Osteocyte (in vitro differentiated cells): Measurements from ENCODE around the gene CHL1. TPM values are rescaled to one million over a fixed set of nuclear protein-coding genes. Genes with fewer than 3 reads are reported as not detected.

ENCODE experiments used
- DNase-seq: peaks from one replicate; pipeline ENCODE4 v3.0.0; 2021; ENCODE audit warnings: mixed read lengths; ENCODE audit not compliant: unreplicated experiment; ENCODE audit errors: extremely low spot score
- H3K27ac Mint-ChIP-seq: one replicate; pipeline ENCODE4 v1.8.0; 2021; ENCODE audit warnings: mild to moderate bottlenecking, mixed read lengths; ENCODE audit not compliant: unreplicated experiment
- H3K27me3 Mint-ChIP-seq: one replicate; pipeline ENCODE4 v1.8.0; 2021; ENCODE audit warnings: mixed read lengths; ENCODE audit not compliant: unreplicated experiment
- H3K36me3 Mint-ChIP-seq: one replicate; pipeline ENCODE4 v1.8.0; 2021; ENCODE audit warnings: mixed read lengths; ENCODE audit not compliant: unreplicated experiment
- H3K4me1 Mint-ChIP-seq: one replicate; pipeline ENCODE4 v1.8.0; 2021; ENCODE audit warnings: mixed read lengths; ENCODE audit not compliant: unreplicated experiment
- H3K4me3 Mint-ChIP-seq: one replicate; pipeline ENCODE4 v1.8.0; 2021; ENCODE audit warnings: mild to moderate bottlenecking, moderate library complexity, mixed read lengths; ENCODE audit not compliant: unreplicated experiment
- H3K9me3 Mint-ChIP-seq: one replicate; pipeline ENCODE4 v1.8.0; 2021; ENCODE audit warnings: mixed read lengths; ENCODE audit not compliant: unreplicated experiment
- CTCF ChIP-seq: fragments of 200-600 bp; sonication (generic); IDR thresholded peaks from 2 replicates; pipeline ENCODE4 v1.5.0; 2021; ENCODE audit warnings: antibody characterized with exemption, mild to moderate bottlenecking, moderate library complexity
- total RNA-seq: library from RNA; stranded (reverse); gene quantifications from 2 replicates; pipeline ENCODE4 v1.2.1, GENCODE V29; 2021

The CHL1 gene
- total RNA-seq, 1 donor from 2014 or later = not detected

- peaks cover 18% of the 10 kb centered on the region for H3K27me3 Mint-ChIP-seq
- no peak overlapping the region for H3K4me3 Mint-ChIP-seq
- H3K4me1 Mint-ChIP-seq = peaks cover 9% of the 10 kb centered on the region
- H3K9me3 Mint-ChIP-seq = no peaks in the 10 kb centered on the region
- TF ChIP-seq CTCF = no peak
- H3K27ac Mint-ChIP-seq = no peak overlapping the region
- no peak for DNase-seq
- no peaks in the 10 kb centered on the region for H3K36me3 Mint-ChIP-seq
Measured at GRCh38 chr3:200758-201325, 4.3 kb downstream of the CHL1 start.

- Mint-ChIP-seq H3K9me3 (no peaks in the 10 kb centered on the region), H3K27ac (no peak overlapping the region), H3K4me3 (no peak overlapping the region), H3K4me1 (no peaks in the 10 kb centered on the region), H3K27me3 (peaks cover 2% of the 10 kb centered on the region), H3K36me3 (no peaks in the 10 kb centered on the region)
- TF ChIP-seq CTCF = no peak
- no peak for DNase-seq
Measured at GRCh38 chr3:204102-204501, 7.5 kb downstream of the CHL1 start.

DNA sequence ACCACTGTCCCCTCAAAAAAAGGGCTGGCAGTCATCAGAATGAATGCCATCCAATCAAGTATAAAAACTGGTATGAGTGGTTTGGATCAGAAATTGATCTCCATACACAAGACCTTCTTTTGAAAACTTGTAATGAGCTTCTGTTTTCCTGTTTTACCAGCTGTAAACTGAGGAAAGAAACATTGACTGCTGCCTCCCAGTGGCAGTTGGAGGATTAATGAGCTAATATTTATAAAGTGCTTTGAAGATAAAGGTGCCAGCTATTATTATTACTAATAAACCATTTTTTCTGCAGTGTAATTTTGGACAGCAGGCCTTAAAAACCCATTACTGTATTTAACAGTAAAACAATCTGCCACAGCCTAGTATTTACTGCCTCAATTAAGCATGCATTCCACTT is 11.4 kb downstream of the CHL1 start:
- H3K4me1 Mint-ChIP-seq = no peaks in the 10 kb centered on the region
- H3K27ac Mint-ChIP-seq = no peak overlapping the region
- no peak for TF ChIP-seq CTCF
- no peaks in the 10 kb centered on the region for H3K9me3 Mint-ChIP-seq
- H3K36me3 Mint-ChIP-seq = no peaks in the 10 kb centered on the region
- no peaks in the 10 kb centered on the region for H3K27me3 Mint-ChIP-seq
- H3K4me3 Mint-ChIP-seq = no peak overlapping the region
- DNase-seq = no peak

GRCh38 chr3:210669-211068 is 14.1 kb downstream of the CHL1 start:
- Mint-ChIP-seq H3K9me3 (no peaks in the 10 kb centered on the region), H3K4me3 (no peak overlapping the region), H3K27ac (no peak overlapping the region), H3K4me1 (no peaks in the 10 kb centered on the region), H3K27me3 (no peaks in the 10 kb centered on the region), H3K36me3 (no peaks in the 10 kb centered on the region)
- no peak for TF ChIP-seq CTCF
- no peak for DNase-seq

DNA sequence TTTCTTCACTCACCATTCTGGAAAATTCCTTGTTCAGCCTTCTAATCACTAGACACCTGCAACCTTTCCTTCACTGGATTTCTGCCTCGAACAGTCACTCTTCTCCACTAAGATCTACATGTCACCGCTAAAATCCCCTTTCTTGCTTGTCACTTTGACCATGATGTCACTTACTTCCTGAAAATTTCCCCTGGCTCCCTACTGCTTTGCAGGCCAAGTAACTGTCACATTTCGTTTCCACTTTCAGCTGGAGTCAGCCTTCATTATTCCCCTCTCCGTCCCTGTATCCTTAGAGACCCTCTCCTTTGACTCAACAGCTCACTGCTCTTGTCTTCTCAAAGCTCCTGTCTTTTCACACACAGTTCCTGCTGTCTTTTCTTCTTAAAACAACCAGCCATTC is 15.9 kb downstream of the CHL1 start:
- Mint-ChIP-seq H3K4me3 (no peak overlapping the region), H3K9me3 (no peaks in the 10 kb centered on the region), H3K27ac (no peak overlapping the region), H3K27me3 (no peaks in the 10 kb centered on the region), H3K36me3 (no peaks in the 10 kb centered on the region), H3K4me1 (no peaks in the 10 kb centered on the region)
- no peak for TF ChIP-seq CTCF
- DNase-seq = no peak
